22Rv1 (cell line): ENCODE measurements around the gene CYSRT1.
A peak's percentile ranks its signal among the peaks of the same experiment; 100 is the strongest.

ENCODE experiments used
- H3K27ac ChIP-seq: fragments of 450-650 bp; 2 replicates; pipeline ENCODE4 v1.5.1; 2017
- CTCF ChIP-seq: fragments of 450-650 bp; IDR thresholded peaks from 2 replicates; pipeline ENCODE4 v1.5.1; 2017; ENCODE audit warnings: mild to moderate bottlenecking
- ZFX ChIP-seq: fragments of 450-650 bp; IDR thresholded peaks from 2 replicates; pipeline ENCODE4 v1.6.1; 2017; ENCODE audit warnings: antibody characterized with exemption, borderline replicate concordance

The CYSRT1 gene

GRCh38 chr9:137198051-137198901 is 26.7 kb upstream of the CYSRT1 start:
- peak overlapping the region; percentile 83 for H3K27ac ChIP-seq

GRCh38 chr9:137198902-137199283 is 26.1 kb upstream of the CYSRT1 start:
- H3K27ac ChIP-seq: peak overlapping the region; percentile 83
- TF ChIP-seq CTCF (no peak), ZFX (no peak)

More at GRCh38 chr9:137198051-137198901, 26.7 kb upstream of the CYSRT1 start:
- TF ChIP-seq CTCF: no peak
- no peak for TF ChIP-seq ZFX

- TF ChIP-seq CTCF: no peak
- no peak for TF ChIP-seq ZFX
- peak overlapping the region; percentile 83 for H3K27ac ChIP-seq
Observed at GRCh38 chr9:137199411-137200121, 25.4 kb upstream of the CYSRT1 start.

GRCh38 chr9:137200311-137201204 is 24.4 kb upstream of the CYSRT1 start, which contains the start of gene TPRN:
Gene TPRN (minus strand): TSS chr9:137200741. CDS start chr9:137200711, 30 bp downstream.
- TF ChIP-seq CTCF: no peak
- TF ChIP-seq ZFX: no peak
- peak within 1 kb of the TSS; percentile 83 for H3K27ac ChIP-seq

GRCh38 chr9:137201205-137201868 is 23.6 kb upstream of the CYSRT1 start:
- peak overlapping the region; percentile 83 for H3K27ac ChIP-seq
- TF ChIP-seq ZFX: no peak
- no peak for TF ChIP-seq CTCF

GRCh38 chr9:137202966-137203365 is 22.0 kb upstream of the CYSRT1 start:
- peak overlapping the region; percentile 83; the same call in 1 of the 2 replicates for H3K27ac ChIP-seq
- TF ChIP-seq CTCF (no peak), ZFX (no peak)
